NAMALWA (cell line): ENCODE results near the gene MCTP1.
"Not testable (repeated sequence)": the region's sequence is repeated elsewhere in the genome, so short reads cannot be mapped to it uniquely, and the experiment has no call there.

ENCODE experiments used
- DNase-seq: peaks from one replicate; pipeline ENCODE4 v3.0.0-alpha.2; 2015; ENCODE audit warnings: low spot score

Gene MCTP1

GRCh38 chr5:95251185-95251584 lies 33.7 kb downstream of the MCTP1 start:
- DNase-seq = no peak

GRCh38 chr5:95244479-95244878 lies 40.4 kb downstream of the MCTP1 start:
- DNase-seq = no peak

- no peak for DNase-seq
These were observed 43.3 kb downstream of the MCTP1 start for GRCh38 chr5:95241635-95242034.

- DNase-seq = no peak
These were observed 43.7 kb downstream of the MCTP1 start for GRCh38 chr5:95241161-95241560.

- DNase-seq = peak; percentile 55
These were observed 46.2 kb downstream of the MCTP1 start for GRCh38 chr5:95238560-95239325.

GRCh38 chr5:95237324-95237723 lies 47.6 kb downstream of the MCTP1 start:
- no peak for DNase-seq

GRCh38 chr5:95235439-95235982 lies 49.4 kb downstream of the MCTP1 start:
- no peak for DNase-seq

- DNase-seq = no peak
These were observed 55.2 kb downstream of the MCTP1 start for GRCh38 chr5:95229646-95230045.

- no peak for DNase-seq
These were observed 60.0 kb downstream of the MCTP1 start for GRCh38 chr5:95224701-95225459.

GRCh38 chr5:95223566-95224258 lies 61.2 kb downstream of the MCTP1 start:
- no peak for DNase-seq

GRCh38 chr5:95222836-95223235 lies 62.1 kb downstream of the MCTP1 start:
- no peak for DNase-seq

- DNase-seq = peak; percentile 36
These were observed 63.7 kb downstream of the MCTP1 start for GRCh38 chr5:95221234-95221633.

- no peak for DNase-seq
These were observed 64.5 kb downstream of the MCTP1 start for GRCh38 chr5:95220381-95220780.

GRCh38 chr5:95219411-95219810 lies 65.5 kb downstream of the MCTP1 start:
- DNase-seq = no peak

- no peak for DNase-seq
These were observed 67.0 kb downstream of the MCTP1 start for GRCh38 chr5:95217881-95218280.

- no peak for DNase-seq
These were observed 67.5 kb downstream of the MCTP1 start for GRCh38 chr5:95217351-95217750.

GRCh38 chr5:95216136-95216955 lies 68.5 kb downstream of the MCTP1 start:
- no peak for DNase-seq

GRCh38 chr5:95207811-95208210 lies 77.1 kb downstream of the MCTP1 start:
- not testable (repeated sequence) for DNase-seq

GRCh38 chr5:95194856-95195255 lies 90.0 kb downstream of the MCTP1 start:
- no peak for DNase-seq

- DNase-seq = no peak
These were observed 93.6 kb downstream of the MCTP1 start for GRCh38 chr5:95191330-95191729.

GRCh38 chr5:95184924-95185323 lies 100.0 kb downstream of the MCTP1 start:
- DNase-seq = no peak

- DNase-seq = no peak
These were observed 103.2 kb downstream of the MCTP1 start for GRCh38 chr5:95181644-95182043.
